Breast epithelium (tissue), 4 donors: Measurements from ENCODE around the gene TPGS2. TPM values are rescaled to one million over a fixed set of nuclear protein-coding genes. Genes with fewer than 3 reads are reported as not detected.

Source experiments
- DNase-seq, 2 donors: peaks; one replicate each; pipeline ENCODE4 v3.0.0-alpha.2; 2019; ENCODE audit warnings: low spot score in 2 of 2
- H3K27ac ChIP-seq, 2 donors: fragments of 200-600 bp; sonication (generic) in 1 of 2; one replicate each; pipeline ENCODE4 v1.5.1; 2016 to 2019; ENCODE audit warnings: mild to moderate bottlenecking in 1 of 2
- H3K27me3 ChIP-seq, 2 donors: fragments of 200-600 bp; sonication (generic) in 1 of 2; one replicate each; pipeline versions ENCODE4 v1.5.1 to v1.6.0; 2017 to 2019; ENCODE audit warnings: control low read depth in 1 of 2, mild to moderate bottlenecking in 1 of 2
- H3K36me3 ChIP-seq: fragments of 200-600 bp; one replicate; pipeline ENCODE4 v1.5.1; 2019
- H3K4me1 ChIP-seq, 2 donors: fragments of 200-600 bp; sonication (generic); one replicate each; pipeline ENCODE4 v1.5.1; 2016 to 2019; ENCODE audit warnings: control low read depth in 1 of 2
- H3K4me3 ChIP-seq, 3 donors: fragments of 200-600 bp; sonication (generic); 1 replicate in 2 of 3; 2 replicates in 1 of 3; pipeline ENCODE4 v1.5.1; 2016 to 2019; ENCODE audit warnings: mild to moderate bottlenecking in 3 of 3, moderate library complexity in 2 of 3
- H3K9me3 ChIP-seq, 2 donors: fragments of 200-600 bp; sonication (generic) in 1 of 2; one replicate each; pipeline ENCODE4 v1.5.1; 2016 to 2019; ENCODE audit warnings: control low read depth in 1 of 2
- CTCF ChIP-seq, 3 donors: fragments of 450-650 bp; IDR thresholded peaks; one replicate each; pipeline ENCODE4 v1.5.1; 2016 to 2017; ENCODE audit warnings: antibody characterized with exemption in 3 of 3, mild to moderate bottlenecking in 3 of 3, moderate library complexity in 3 of 3
- POLR2A ChIP-seq: fragments of 450-650 bp; IDR thresholded peaks from one replicate; pipeline ENCODE4 v1.6.1; 2016; ENCODE audit warnings: antibody characterized with exemption, mild to moderate bottlenecking, moderate library complexity
- POLR2AphosphoS5 ChIP-seq, 3 donors: sonication (generic); formaldehyde crosslinking; IDR thresholded peaks; one replicate each; pipeline ENCODE4 v1.6.1; 2017; ENCODE audit warnings: antibody characterized with exemption in 3 of 3
- intact Hi-C: fragments of 100-400 bp; cut with DNase I; formaldehyde crosslinking; loops from one replicate; pipeline ENCODE4 v1.15.1; 2023; ENCODE audit warnings: low total_unique reads
- total RNA-seq, 3 donors: library from RNA; depleted of rRNA; stranded (reverse); fragments of >200 nt; gene quantifications; one replicate each; pipeline ENCODE4 v1.1.0, GENCODE V29; 2016

TPGS2 gene
- total RNA-seq, 3 donors from 2014 or later = 70.8 to 98.7 (median 91.8) TPM

- intact Hi-C loops = loop anchor here (5.0 kb wide), 1 partner anchor 549 kb away; no protein-coding TSS in a partner anchor
- Histone ChIP-seq H3K9me3 (no peaks in the 10 kb centered on the region), H3K36me3 (no peaks in the 10 kb centered on the region), H3K4me3 (no peak overlapping the region), H3K4me1 (no peaks in the 10 kb centered on the region), H3K27ac (no peak overlapping the region), H3K27me3 (no peaks in the 10 kb centered on the region)
- no peak for DNase-seq
- no peak for TF ChIP-seq POLR2A
Measured at GRCh38 chr18:36813101-36813775, 15.6 kb downstream of the TPGS2 start.

DNA sequence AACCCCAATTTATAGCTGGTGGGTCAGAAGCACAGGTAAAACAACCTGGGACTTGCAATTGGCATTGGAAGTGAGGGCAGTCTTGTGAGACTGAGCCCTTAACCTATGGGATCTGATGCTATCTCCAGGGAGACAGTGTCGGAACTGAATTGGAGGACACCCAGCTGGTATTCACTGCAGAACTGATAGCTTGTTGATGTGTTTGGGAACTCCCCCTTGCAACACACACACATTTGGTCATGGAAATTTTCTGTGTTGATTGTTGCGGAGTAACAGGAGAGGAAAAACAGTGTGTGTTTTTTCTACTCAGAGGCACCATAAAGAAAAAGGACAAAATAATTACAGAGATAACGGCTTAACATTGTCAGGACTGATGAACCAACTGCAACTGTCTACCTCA is 16.1 kb downstream of the TPGS2 start:
- Histone ChIP-seq H3K27me3 (no peaks in the 10 kb centered on the region), H3K4me3 (no peak overlapping the region), H3K27ac (no peak overlapping the region), H3K4me1 (no peaks in the 10 kb centered on the region), H3K36me3 (no peaks in the 10 kb centered on the region), H3K9me3 (no peaks in the 10 kb centered on the region)
- DNase-seq = no peak
- intact Hi-C loops = loop anchor here (5.0 kb wide), 1 partner anchor 550 kb away; no protein-coding TSS in a partner anchor
- TF ChIP-seq CTCF (IDR thresholded peaks at IDR 0.05) = no peak
- TF ChIP-seq POLR2A = no peak
- TF ChIP-seq POLR2AphosphoS5 (IDR thresholded peaks at IDR 0.05) = no peak

DNA sequence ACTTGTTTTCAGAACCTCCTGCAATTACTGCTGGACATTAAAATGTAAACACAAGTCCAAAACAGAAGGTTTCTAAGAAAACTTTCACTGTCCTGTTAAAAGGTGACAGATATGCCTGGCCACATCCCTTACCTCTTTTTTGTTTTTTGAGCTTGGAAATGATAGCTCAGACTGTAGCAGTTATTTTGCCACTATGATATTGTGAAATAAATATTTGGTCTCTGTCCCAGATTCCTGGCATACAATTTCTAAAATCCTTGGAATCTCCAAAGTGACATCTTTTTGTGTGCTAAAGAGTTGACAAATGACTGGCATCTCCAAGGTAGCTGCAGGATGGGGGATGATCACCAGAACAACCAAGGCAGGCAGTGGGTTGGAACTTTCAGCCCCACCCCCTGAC is 16.8 kb downstream of the TPGS2 start:
- H3K36me3 ChIP-seq = no peaks in the 10 kb centered on the region
- H3K27me3 ChIP-seq = no peaks in the 10 kb centered on the region
- peak overlapping the region in 1 of 2 donors; percentile 26 for H3K27ac ChIP-seq
- TF ChIP-seq POLR2A (no peak), POLR2AphosphoS5 (IDR thresholded peaks at IDR 0.05) (no peak), CTCF (IDR thresholded peaks at IDR 0.05) (no peak)
- no peaks in the 10 kb centered on the region for H3K4me1 ChIP-seq
- intact Hi-C loops = loop anchor here (5.0 kb wide), 1 partner anchor 550 kb away; no protein-coding TSS in a partner anchor
- no peak for DNase-seq
- no peak overlapping the region for H3K4me3 ChIP-seq
- no peaks in the 10 kb centered on the region for H3K9me3 ChIP-seq

DNA sequence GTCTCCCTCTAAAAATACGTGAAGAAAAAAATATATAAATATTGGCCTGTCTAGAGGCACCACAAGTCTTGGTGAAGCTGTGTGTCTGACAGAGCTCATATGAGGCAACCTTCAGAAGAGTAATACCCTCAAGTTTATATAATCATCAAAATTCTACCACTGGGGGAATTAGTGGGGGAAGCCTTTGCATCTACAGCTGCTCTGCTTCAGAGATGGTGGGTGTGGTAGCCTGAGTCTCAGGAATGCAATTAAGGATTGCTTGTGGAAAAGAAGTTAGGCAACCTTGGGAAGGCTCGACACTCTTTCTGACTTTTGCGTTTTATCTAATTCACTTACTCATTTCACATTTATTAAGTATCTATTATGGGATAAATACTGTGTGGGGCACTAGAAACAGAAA is 17.4 kb downstream of the TPGS2 start:
- H3K36me3 ChIP-seq = no peaks in the 10 kb centered on the region
- DNase-seq = no peak
- peak overlapping the region in 1 of 2 donors; percentile 23 for H3K27ac ChIP-seq
- no peak overlapping the region for H3K4me3 ChIP-seq
- H3K27me3 ChIP-seq = no peaks in the 10 kb centered on the region
- no peaks in the 10 kb centered on the region for H3K4me1 ChIP-seq
- intact Hi-C loops = loop anchor here (5.0 kb wide), 1 partner anchor 551 kb away; no protein-coding TSS in a partner anchor
- no peaks in the 10 kb centered on the region for H3K9me3 ChIP-seq
- TF ChIP-seq POLR2A = no peak

- Histone ChIP-seq H3K36me3 (no peaks in the 10 kb centered on the region), H3K4me1 (no peaks in the 10 kb centered on the region), H3K27ac (no peak overlapping the region), H3K9me3 (no peaks in the 10 kb centered on the region), H3K4me3 (no peak overlapping the region), H3K27me3 (no peaks in the 10 kb centered on the region)
- TF ChIP-seq CTCF (IDR thresholded peaks at IDR 0.05) (peak; percentile 54 to 69 (median 69)), POLR2AphosphoS5 (IDR thresholded peaks at IDR 0.05) (no peak)
- DNase-seq = peak in 1 of 2 donors; percentile 25
- intact Hi-C loops = loop anchor here (5.0 kb wide), 1 partner anchor 553 kb away; no protein-coding TSS in a partner anchor
Measured at GRCh38 chr18:36809590-36810381, 19.0 kb downstream of the TPGS2 start.

GRCh38 chr18:36808681-36809080 is 20.1 kb downstream of the TPGS2 start:
- Histone ChIP-seq H3K9me3 (no peaks in the 10 kb centered on the region), H3K27me3 (no peaks in the 10 kb centered on the region), H3K4me1 (no peaks in the 10 kb centered on the region), H3K4me3 (no peak overlapping the region), H3K27ac (no peak overlapping the region), H3K36me3 (no peaks in the 10 kb centered on the region)
- no peak for TF ChIP-seq POLR2AphosphoS5 (IDR thresholded peaks at IDR 0.05)
- no peak for TF ChIP-seq POLR2A
- TF ChIP-seq CTCF (IDR thresholded peaks at IDR 0.05) = no peak
- DNase-seq = no peak
- intact Hi-C loops = no loop called here
